ENCODE data around the gene POLE4.

The POLE4 gene

GRCh38 chr2:74958274-74959105 is at the start of gene POLE4:
TSS of gene POLE4 (plus strand) at chr2:74958643. CDS start at chr2:74958680, 37 bp downstream.
- no peak for FAIRE-seq

- FAIRE-seq, result no peak
Measured at GRCh38 chr2:74908748-74909444, 49.5 kb upstream of the POLE4 start.

- FAIRE-seq, result no peak
Measured at GRCh38 chr2:74910245-74910644, 48.2 kb upstream of the POLE4 start.

GRCh38 chr2:74911061-74911460 is 47.4 kb upstream of the POLE4 start:
- FAIRE-seq, result no peak

- FAIRE-seq, result no peak
Measured at GRCh38 chr2:74915743-74916142, 42.7 kb upstream of the POLE4 start.

- no peak for FAIRE-seq
Measured at GRCh38 chr2:74916394-74916793, 42.0 kb upstream of the POLE4 start.

GRCh38 chr2:74917702-74918619 is 40.5 kb upstream of the POLE4 start:
- no peak for FAIRE-seq

- no peak for FAIRE-seq
Measured at GRCh38 chr2:74919827-74920226, 38.6 kb upstream of the POLE4 start.

- FAIRE-seq, result no peak
Measured at GRCh38 chr2:74921236-74921736, 37.2 kb upstream of the POLE4 start.

GRCh38 chr2:74922592-74923227 is 35.7 kb upstream of the POLE4 start:
- FAIRE-seq, result no peak

- no peak for FAIRE-seq
Measured at GRCh38 chr2:74924463-74925265, 33.8 kb upstream of the POLE4 start.

- no peak for FAIRE-seq
Measured at GRCh38 chr2:74925361-74925786, 33.1 kb upstream of the POLE4 start.

- no peak for FAIRE-seq
Measured at GRCh38 chr2:74927621-74928020, 30.8 kb upstream of the POLE4 start.

- FAIRE-seq, result no peak
Measured at GRCh38 chr2:74930811-74931486, 27.5 kb upstream of the POLE4 start.

- FAIRE-seq, result no peak
Measured at GRCh38 chr2:74931940-74932339, 26.5 kb upstream of the POLE4 start.

GRCh38 chr2:74935975-74936391 is 22.5 kb upstream of the POLE4 start:
- FAIRE-seq, result no peak

- no peak for FAIRE-seq
Measured at GRCh38 chr2:74937221-74937880, 21.1 kb upstream of the POLE4 start.

- no peak for FAIRE-seq
Measured at GRCh38 chr2:74938264-74938663, 20.2 kb upstream of the POLE4 start.

GRCh38 chr2:74939919-74940812 is 18.3 kb upstream of the POLE4 start:
- no peak for FAIRE-seq

Measured in islet of Langerhans (tissue), 1 donor.